ENCODE results near the gene DLL4.

DLL4 gene

GRCh38 chr15:40942337-40942854 is 13.3 kb downstream of the DLL4 start:
- ChIA-PET POLR2A (interaction anchor here (1.2 to 1.6 kb wide), 2 partner anchors 9 to 12 kb away, joined by 3 to 7 read pairs; no protein-coding TSS in a partner anchor), CTCF (interaction anchor here (0.6 to 6.9 kb wide), 20 partner anchors 9 to 108 kb away, joined by 3 to 46 read pairs (median 5); partner anchors contain the start of genes CHAC1 and VPS18)
- no peaks in the 10 kb centered on the region for H3K9me3 ChIP-seq (ENCODE audit: control extremely low read depth in 1 of 5, control insufficient read depth in 4 of 5, insufficient read depth in 2 of 5, low read depth in 1 of 5, low read length in 4 of 5)
- no peaks in the 10 kb centered on the region for H3K36me3 ChIP-seq (ENCODE audit: control insufficient read depth in 4 of 4, insufficient read depth in 4 of 4, low read length in 3 of 4)
- H3K27me3 ChIP-seq (replicated peaks in 2 of 5; ENCODE audit: control insufficient read depth in 4 of 5, insufficient read depth in 5 of 5, low read length in 4 of 5), result no peaks in the 10 kb centered on the region
- peak in 2 of 3 donors; percentile 69 to 71 for DNase-seq
- peak overlapping the region in 1 of 2 experiments; percentile 19 for H3K27ac ChIP-seq (ENCODE audit: insufficient read depth in 1 of 2, low read depth in 1 of 2, low read length in 2 of 2, poor library complexity in 1 of 2, severe bottlenecking in 2 of 2)
- peak overlapping the region; percentile 30 to 87 (median 65) for H3K4me3 ChIP-seq (ENCODE audit: control insufficient read depth in 1 of 7, extremely low read depth in 1 of 7, insufficient read depth in 4 of 7, low read depth in 2 of 7, low read length in 6 of 7)
- H3K4me1 ChIP-seq (ENCODE audit: control extremely low read depth in 1 of 4, control insufficient read depth in 4 of 4, insufficient read depth in 4 of 4, low read length in 3 of 4), result peaks cover 13 to 44% (median 38%) of the 10 kb centered on the region in 4 experiments
- WGBS (ENCODE audit: insufficient coverage), result 18% methylated on average over 10 of the region's 15 CpGs

GRCh38 chr15:40942878-40943277 is 13.7 kb downstream of the DLL4 start:
- no peaks in the 10 kb centered on the region for H3K36me3 ChIP-seq (ENCODE audit: control insufficient read depth in 4 of 4, insufficient read depth in 4 of 4, low read length in 3 of 4)
- ChIA-PET CTCF (interaction anchor here (0.8 to 6.9 kb wide), 15 partner anchors 9 to 108 kb away, joined by 3 to 46 read pairs (median 7); partner anchors contain the start of gene CHAC1), POLR2A (interaction anchor here (1.6 kb wide), 1 partner anchor 9 kb away, joined by 7 read pairs; no protein-coding TSS in a partner anchor)
- H3K9me3 ChIP-seq (ENCODE audit: control extremely low read depth in 1 of 5, control insufficient read depth in 4 of 5, insufficient read depth in 2 of 5, low read depth in 1 of 5, low read length in 4 of 5), result no peaks in the 10 kb centered on the region
- H3K4me1 ChIP-seq (ENCODE audit: control extremely low read depth in 1 of 4, control insufficient read depth in 4 of 4, insufficient read depth in 4 of 4, low read length in 3 of 4), result peaks cover 13 to 44% (median 38%) of the 10 kb centered on the region in 4 experiments
- no peaks in the 10 kb centered on the region for H3K27me3 ChIP-seq (replicated peaks in 2 of 5; ENCODE audit: control insufficient read depth in 4 of 5, insufficient read depth in 5 of 5, low read length in 4 of 5)
- WGBS (ENCODE audit: insufficient coverage), result 74% methylated on average over 12 of the region's 12 CpGs
- H3K27ac ChIP-seq (ENCODE audit: insufficient read depth in 1 of 2, low read depth in 1 of 2, low read length in 2 of 2, poor library complexity in 1 of 2, severe bottlenecking in 2 of 2), result no peak overlapping the region
- peak overlapping the region in 6 of 7 experiments; percentile 58 to 87 (median 68) for H3K4me3 ChIP-seq (ENCODE audit: control insufficient read depth in 1 of 7, extremely low read depth in 1 of 7, insufficient read depth in 4 of 7, low read depth in 2 of 7, low read length in 6 of 7)
- DNase-seq, result no peak

- 98% methylated on average over 9 of the region's 9 CpGs for WGBS (ENCODE audit: insufficient coverage)
- ChIA-PET POLR2A (no interaction called here), CTCF (interaction anchor here (1.7 to 6.9 kb wide), 6 partner anchors 8 to 74 kb away, joined by 5 to 46 read pairs (median 43); partner anchors contain the start of gene CHAC1)
- H3K9me3 ChIP-seq (ENCODE audit: control extremely low read depth in 1 of 5, control insufficient read depth in 4 of 5, insufficient read depth in 2 of 5, low read depth in 1 of 5, low read length in 4 of 5), result no peaks in the 10 kb centered on the region
- no peak overlapping the region for H3K27ac ChIP-seq (ENCODE audit: insufficient read depth in 1 of 2, low read depth in 1 of 2, low read length in 2 of 2, poor library complexity in 1 of 2, severe bottlenecking in 2 of 2)
- no peaks in the 10 kb centered on the region for H3K36me3 ChIP-seq (ENCODE audit: control insufficient read depth in 4 of 4, insufficient read depth in 4 of 4, low read length in 3 of 4)
- H3K27me3 ChIP-seq (replicated peaks in 2 of 5; ENCODE audit: control insufficient read depth in 4 of 5, insufficient read depth in 5 of 5, low read length in 4 of 5), result no peaks in the 10 kb centered on the region
- no peak for DNase-seq
- no peak overlapping the region for H3K4me3 ChIP-seq (ENCODE audit: control insufficient read depth in 1 of 7, extremely low read depth in 1 of 7, insufficient read depth in 4 of 7, low read depth in 2 of 7, low read length in 6 of 7)
- peaks cover 13 to 44% (median 38%) of the 10 kb centered on the region in 4 experiments for H3K4me1 ChIP-seq (ENCODE audit: control extremely low read depth in 1 of 4, control insufficient read depth in 4 of 4, insufficient read depth in 4 of 4, low read length in 3 of 4)
Measured at GRCh38 chr15:40943764-40944365, 14.7 kb downstream of the DLL4 start.

- H3K4me1 ChIP-seq (ENCODE audit: control extremely low read depth in 1 of 4, control insufficient read depth in 4 of 4, insufficient read depth in 4 of 4, low read length in 3 of 4), result peaks cover 13 to 50% (median 38%) of the 10 kb centered on the region in 4 experiments
- H3K4me3 ChIP-seq (ENCODE audit: control insufficient read depth in 1 of 7, extremely low read depth in 1 of 7, insufficient read depth in 4 of 7, low read depth in 2 of 7, low read length in 6 of 7), result no peak overlapping the region
- CTCF ChIA-PET, result interaction anchor here (1.1 to 6.9 kb wide), 5 partner anchors 18 to 73 kb away, joined by 3 to 44 read pairs (median 5); no protein-coding TSS in a partner anchor
- H3K27ac ChIP-seq (ENCODE audit: insufficient read depth in 1 of 2, low read depth in 1 of 2, low read length in 2 of 2, poor library complexity in 1 of 2, severe bottlenecking in 2 of 2), result no peak overlapping the region
- H3K9me3 ChIP-seq (ENCODE audit: control extremely low read depth in 1 of 5, control insufficient read depth in 4 of 5, insufficient read depth in 2 of 5, low read depth in 1 of 5, low read length in 4 of 5), result no peaks in the 10 kb centered on the region
- no peaks in the 10 kb centered on the region for H3K36me3 ChIP-seq (ENCODE audit: control insufficient read depth in 4 of 4, insufficient read depth in 4 of 4, low read length in 3 of 4)
- POLR2A ChIA-PET, result no interaction called here
- 97% methylated on average over 8 of the region's 11 CpGs for WGBS (ENCODE audit: insufficient coverage)
- no peak for DNase-seq
- no peaks in the 10 kb centered on the region for H3K27me3 ChIP-seq (replicated peaks in 2 of 5; ENCODE audit: control insufficient read depth in 4 of 5, insufficient read depth in 5 of 5, low read length in 4 of 5)
Measured at GRCh38 chr15:40944510-40945296, 15.6 kb downstream of the DLL4 start.

- H3K27ac ChIP-seq (ENCODE audit: insufficient read depth in 1 of 2, low read depth in 1 of 2, low read length in 2 of 2, poor library complexity in 1 of 2, severe bottlenecking in 2 of 2), result no peak overlapping the region
- H3K36me3 ChIP-seq (ENCODE audit: control insufficient read depth in 4 of 4, insufficient read depth in 4 of 4, low read length in 3 of 4), result no peaks in the 10 kb centered on the region
- H3K4me1 ChIP-seq (ENCODE audit: control extremely low read depth in 1 of 4, control insufficient read depth in 4 of 4, insufficient read depth in 4 of 4, low read length in 3 of 4), result peaks cover 0 to 25% (median 17%) of the 10 kb centered on the region in 4 experiments
- DNase-seq, result no peak
- ChIA-PET CTCF (interaction anchor here (1.1 to 7.0 kb wide), 3 partner anchors 8 to 19 kb away, joined by 3 to 46 read pairs (median 4); no protein-coding TSS in a partner anchor), POLR2A (interaction anchor here (0.6 kb wide), 1 partner anchor 36 kb away, joined by 6 read pairs; no protein-coding TSS in a partner anchor)
- 61% methylated on average over 19 of the region's 21 CpGs for WGBS (ENCODE audit: insufficient coverage)
- H3K4me3 ChIP-seq (ENCODE audit: control insufficient read depth in 1 of 7, extremely low read depth in 1 of 7, insufficient read depth in 4 of 7, low read depth in 2 of 7, low read length in 6 of 7), result no peak overlapping the region
- H3K27me3 ChIP-seq (replicated peaks in 2 of 5; ENCODE audit: control insufficient read depth in 4 of 5, insufficient read depth in 5 of 5, low read length in 4 of 5), result peaks cover 0 to 5% (median 0%) of the 10 kb centered on the region in 5 experiments
- H3K9me3 ChIP-seq (ENCODE audit: control extremely low read depth in 1 of 5, control insufficient read depth in 4 of 5, insufficient read depth in 2 of 5, low read depth in 1 of 5, low read length in 4 of 5), result no peaks in the 10 kb centered on the region
Measured at GRCh38 chr15:40948706-40949473, 19.8 kb downstream of the DLL4 start.

- WGBS (ENCODE audit: insufficient coverage), result 80% methylated on average over 5 of the region's 7 CpGs
- CTCF ChIA-PET, result interaction anchor here (1.7 to 7.0 kb wide), 2 partner anchors 9 to 10 kb away, joined by 4 to 46 read pairs; no protein-coding TSS in a partner anchor
- no peak overlapping the region for H3K4me3 ChIP-seq (ENCODE audit: control insufficient read depth in 1 of 7, extremely low read depth in 1 of 7, insufficient read depth in 4 of 7, low read depth in 2 of 7, low read length in 6 of 7)
- H3K36me3 ChIP-seq (ENCODE audit: control insufficient read depth in 4 of 4, insufficient read depth in 4 of 4, low read length in 3 of 4), result no peaks in the 10 kb centered on the region
- POLR2A ChIA-PET, result interaction anchor here (0.6 kb wide), 1 partner anchor 35 kb away, joined by 6 read pairs; no protein-coding TSS in a partner anchor
- peaks cover 0 to 8% (median 0%) of the 10 kb centered on the region in 5 experiments for H3K27me3 ChIP-seq (replicated peaks in 2 of 5; ENCODE audit: control insufficient read depth in 4 of 5, insufficient read depth in 5 of 5, low read length in 4 of 5)
- DNase-seq, result no peak
- H3K4me1 ChIP-seq (ENCODE audit: control extremely low read depth in 1 of 4, control insufficient read depth in 4 of 4, insufficient read depth in 4 of 4, low read length in 3 of 4), result peaks cover 0 to 26% (median 19%) of the 10 kb centered on the region in 4 experiments
- no peaks in the 10 kb centered on the region for H3K9me3 ChIP-seq (ENCODE audit: control extremely low read depth in 1 of 5, control insufficient read depth in 4 of 5, insufficient read depth in 2 of 5, low read depth in 1 of 5, low read length in 4 of 5)
- H3K27ac ChIP-seq (ENCODE audit: insufficient read depth in 1 of 2, low read depth in 1 of 2, low read length in 2 of 2, poor library complexity in 1 of 2, severe bottlenecking in 2 of 2), result no peak overlapping the region
Measured at GRCh38 chr15:40949756-40950207, 20.6 kb downstream of the DLL4 start.

Data from common myeloid progenitor, CD34-positive (primary cell).